GM12801 (cell line): ENCODE measurements around the gene DYRK3.

Experiments
- TF ChIP-seq, protein P1 (sequence below): IDR thresholded peaks from one replicate; pipeline ENCODE4 v1.5.1; 2011; ENCODE audit warnings: control low read depth; ENCODE audit not compliant: insufficient read length; ENCODE audit errors: extremely low read depth

Gene DYRK3

DNA sequence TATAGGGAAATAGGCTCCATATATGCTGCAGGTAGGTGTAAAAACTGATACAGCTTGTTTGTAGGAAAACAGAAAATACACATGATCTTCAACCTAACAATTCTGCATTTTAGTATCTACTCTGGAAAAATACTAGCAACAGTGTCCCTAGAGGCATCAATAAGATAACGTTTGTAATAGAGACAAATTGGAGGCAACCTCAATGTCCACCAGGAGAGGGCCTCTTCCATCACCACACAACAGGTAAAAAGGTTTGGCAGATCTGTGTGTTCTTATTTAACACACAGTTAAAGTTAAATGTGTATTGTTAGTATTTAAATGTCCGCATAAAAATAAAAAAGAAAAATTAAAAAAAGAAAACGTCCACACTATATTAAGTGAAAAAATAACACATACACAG is 28.5 kb upstream of the DYRK3 start:
- TF ChIP-seq, protein P1, sequence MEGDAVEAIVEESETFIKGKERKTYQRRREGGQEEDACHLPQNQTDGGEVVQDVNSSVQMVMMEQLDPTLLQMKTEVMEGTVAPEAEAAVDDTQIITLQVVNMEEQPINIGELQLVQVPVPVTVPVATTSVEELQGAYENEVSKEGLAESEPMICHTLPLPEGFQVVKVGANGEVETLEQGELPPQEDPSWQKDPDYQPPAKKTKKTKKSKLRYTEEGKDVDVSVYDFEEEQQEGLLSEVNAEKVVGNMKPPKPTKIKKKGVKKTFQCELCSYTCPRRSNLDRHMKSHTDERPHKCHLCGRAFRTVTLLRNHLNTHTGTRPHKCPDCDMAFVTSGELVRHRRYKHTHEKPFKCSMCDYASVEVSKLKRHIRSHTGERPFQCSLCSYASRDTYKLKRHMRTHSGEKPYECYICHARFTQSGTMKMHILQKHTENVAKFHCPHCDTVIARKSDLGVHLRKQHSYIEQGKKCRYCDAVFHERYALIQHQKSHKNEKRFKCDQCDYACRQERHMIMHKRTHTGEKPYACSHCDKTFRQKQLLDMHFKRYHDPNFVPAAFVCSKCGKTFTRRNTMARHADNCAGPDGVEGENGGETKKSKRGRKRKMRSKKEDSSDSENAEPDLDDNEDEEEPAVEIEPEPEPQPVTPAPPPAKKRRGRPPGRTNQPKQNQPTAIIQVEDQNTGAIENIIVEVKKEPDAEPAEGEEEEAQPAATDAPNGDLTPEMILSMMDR: no peak

DNA sequence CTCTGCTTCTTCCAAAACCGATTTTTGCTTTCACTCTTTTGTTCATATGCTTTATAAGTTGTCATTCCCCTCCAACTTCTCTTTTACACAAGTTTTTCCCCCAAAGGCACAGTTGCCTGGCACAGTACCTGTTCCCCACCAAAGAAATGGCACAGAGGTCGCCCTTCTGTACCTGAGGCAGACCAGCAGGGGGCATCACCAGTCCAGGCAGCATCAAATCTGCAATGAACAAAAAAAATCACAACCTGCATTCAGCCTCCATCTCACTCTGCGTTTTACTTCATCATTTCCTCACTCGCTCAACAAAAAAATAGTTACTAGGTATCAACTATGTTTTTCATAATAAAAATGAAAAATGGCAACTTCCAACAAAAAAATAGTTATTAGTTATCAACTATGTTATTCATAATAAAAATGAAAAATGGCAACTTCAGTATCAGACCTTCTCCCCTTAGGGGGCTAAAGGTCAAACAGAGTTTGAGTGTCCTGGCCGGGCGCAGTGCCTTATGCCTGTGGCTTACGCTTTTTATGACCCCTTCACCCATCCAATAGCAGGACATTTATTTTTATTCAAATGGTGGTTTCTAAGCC is 27.1 kb upstream of the DYRK3 start:
- TF ChIP-seq, protein P1: no peak

DNA sequence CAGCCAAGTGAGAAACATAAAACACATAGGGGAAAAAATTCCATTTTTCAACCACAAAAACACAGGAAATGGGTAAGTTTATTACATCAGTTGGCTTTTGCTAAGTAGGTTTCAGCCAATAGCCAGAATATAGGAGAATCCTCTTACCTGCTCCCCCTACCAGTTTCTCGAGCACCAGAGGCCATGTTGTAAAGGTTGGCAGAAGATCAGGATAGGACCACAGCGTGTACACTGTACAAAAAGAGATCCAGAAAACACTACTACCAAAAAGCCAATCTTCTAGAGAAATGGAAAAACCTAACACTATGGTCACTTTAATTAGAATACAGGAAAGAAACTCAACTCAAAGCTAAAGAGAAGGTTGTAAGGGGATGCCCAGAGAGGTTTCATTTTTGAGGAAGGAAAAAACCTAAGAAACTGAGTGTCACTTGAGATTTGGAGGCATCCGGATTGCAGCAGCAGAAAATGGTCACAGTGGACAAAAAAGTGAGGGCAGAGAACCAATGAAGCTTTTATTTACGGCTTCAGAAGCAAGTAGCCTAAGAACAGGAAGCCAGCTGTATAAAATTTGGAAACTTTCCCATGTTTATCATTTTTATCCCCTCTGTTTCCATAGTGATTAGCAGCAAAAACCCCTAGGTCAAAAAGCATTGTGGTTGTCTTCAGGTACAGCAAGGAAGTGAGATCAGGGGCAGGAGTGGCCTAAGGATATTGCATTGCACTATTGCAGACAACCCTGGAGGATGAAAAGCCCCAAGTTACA is 25.9 kb upstream of the DYRK3 start:
- TF ChIP-seq, protein P1: no peak

DNA sequence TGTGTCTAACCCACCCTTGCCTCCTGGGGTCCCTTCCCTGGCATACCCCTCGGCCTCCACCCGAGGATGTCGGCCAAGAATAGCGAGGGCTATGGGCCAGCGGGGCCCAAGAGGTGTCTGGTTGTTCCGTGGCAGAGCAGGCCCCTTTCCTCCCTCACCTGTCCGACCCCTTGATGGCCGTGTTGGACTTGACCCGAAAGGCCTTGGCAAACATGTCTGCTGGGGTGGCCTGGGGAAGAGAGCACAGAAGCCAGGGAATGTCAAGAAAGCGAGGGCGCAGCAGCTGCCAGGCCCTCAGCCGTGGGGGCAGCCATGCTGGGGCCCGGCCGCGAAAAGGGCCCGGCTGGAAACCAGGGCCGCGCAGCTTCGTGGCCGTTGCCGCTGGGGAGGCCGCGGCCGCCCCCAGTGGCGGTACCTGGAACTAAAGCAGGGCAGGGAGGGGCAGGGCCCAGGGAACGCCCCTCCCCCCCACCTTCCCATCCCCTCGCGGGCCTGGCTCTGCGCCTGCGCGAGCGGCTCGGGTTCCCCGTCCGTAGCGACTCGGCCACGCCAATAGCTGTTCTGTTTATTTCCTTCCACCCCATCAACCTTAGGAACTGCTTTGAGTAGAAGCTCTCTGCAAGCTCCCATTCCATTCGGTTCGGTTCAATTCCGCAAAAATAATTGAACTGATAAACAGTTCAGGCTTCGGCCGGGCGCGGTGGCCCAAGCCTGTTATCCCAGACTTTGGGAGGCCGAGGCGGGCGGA is 23.0 kb upstream of the DYRK3 start, which contains the start of gene EIF2D:
Gene EIF2D, minus strand, starts transcription at position 337 of the 748 bp plus-strand sequence. Its CDS starts 123 bp downstream, at position 214.
- TF ChIP-seq, protein P1: no peak

DNA sequence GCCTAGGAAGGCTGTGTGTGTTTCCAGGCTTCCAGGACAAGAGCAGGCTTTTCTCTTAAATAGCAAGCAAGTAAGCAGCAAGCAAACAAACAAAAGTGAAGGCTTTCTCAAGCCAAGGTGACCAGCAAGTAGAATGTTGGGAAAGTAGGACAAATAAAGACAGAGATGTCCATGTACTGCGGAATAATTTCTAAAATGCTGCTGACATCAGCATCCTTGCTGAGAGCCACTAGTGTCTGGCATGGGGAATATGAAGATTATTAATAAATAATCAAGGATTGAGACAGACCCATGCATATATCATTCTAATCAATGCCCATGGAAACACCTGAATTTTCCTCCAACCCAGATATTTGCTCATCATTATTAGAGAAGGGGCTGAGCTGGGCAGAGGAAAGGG is 6.4 kb upstream of the DYRK3 start:
- TF ChIP-seq, protein P1: no peak

DNA sequence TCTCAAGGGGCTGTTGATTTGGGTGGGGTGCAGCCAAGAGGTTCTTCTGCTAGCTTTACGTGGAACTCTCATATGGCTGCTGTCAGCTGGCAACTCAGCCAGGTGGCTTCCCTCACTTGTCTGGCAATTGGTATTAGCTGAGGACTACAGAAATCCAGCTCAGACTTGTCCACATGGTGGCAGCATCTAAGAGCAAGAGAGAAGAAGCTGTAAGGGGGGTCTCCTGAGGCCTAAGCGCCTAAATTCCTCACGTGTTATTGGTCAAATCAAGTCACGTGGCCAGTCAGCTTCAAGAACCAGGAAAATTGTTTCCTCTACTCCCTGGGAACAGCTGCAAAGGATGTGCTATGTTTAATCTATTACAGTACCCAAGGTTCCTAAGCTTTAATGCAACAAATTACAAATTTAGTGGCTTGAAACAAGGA is 4.2 kb upstream of the DYRK3 start:
- TF ChIP-seq, protein P1: no peak

DNA sequence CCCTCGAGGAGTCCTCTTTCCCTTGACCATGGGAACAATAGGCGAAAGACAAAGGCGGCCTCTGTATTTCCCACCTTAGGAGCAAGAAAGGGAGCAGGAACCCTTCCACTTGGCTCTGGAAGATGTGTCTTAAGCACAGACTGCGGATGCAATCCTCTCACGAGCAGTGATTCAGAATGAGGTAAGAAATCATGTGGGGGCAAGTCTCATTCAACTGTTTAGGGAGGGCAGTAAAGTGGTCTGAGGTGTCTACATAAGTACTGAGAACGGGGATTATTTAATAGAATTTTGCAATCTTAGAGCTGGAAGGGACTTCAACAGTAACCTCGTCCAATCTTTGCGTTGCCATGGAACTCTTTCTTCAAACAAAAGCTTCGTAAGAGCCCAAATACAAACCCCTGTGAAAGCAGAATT is 1.6 kb upstream of the DYRK3 start:
- TF ChIP-seq, protein P1: no peak
